OCI-LY1 (cell line): ENCODE results near the gene GASK1A.

Experiments
- CTCF ChIP-seq: fragments of 200-600 bp; sonication (generic), shearing (Covaris generic); IDR thresholded peaks from 2 replicates; pipeline ENCODE4 v1.5.1; 2017; ENCODE audit warnings: mild to moderate bottlenecking, antibody characterized with exemption, low read length, moderate library complexity, mixed read lengths
- EZH2 ChIP-seq: fragments of 200-600 bp; sonication (generic), shearing (Covaris generic); IDR thresholded peaks from 2 replicates; pipeline ENCODE4 v1.8.0; 2017; ENCODE audit warnings: borderline replicate concordance, mixed run types, mild to moderate bottlenecking, antibody characterized with exemption, low read length, moderate library complexity, mixed read lengths

- TF ChIP-seq CTCF (no peak), EZH2 (no peak)
These were observed 97.0 kb downstream of the GASK1A start for GRCh38 chr3:43075904-43076661.
